Loucy (cell line): ENCODE data around the gene DUSP19.

Experiments
- H2AFZ ChIP-seq: fragments of 200-600 bp; sonication (generic); 2 replicates; pipeline ENCODE4 v1.6.0; 2016; ENCODE audit warnings: antibody characterized with exemption, mild to moderate bottlenecking, low read length, moderate library complexity
- H3F3A ChIP-seq: fragments of 200-600 bp; 2 replicates; pipeline ENCODE4 v1.6.0; 2016; ENCODE audit warnings: antibody characterized with exemption, low read depth, mild to moderate bottlenecking
- H3K27me3 ChIP-seq: fragments of 200-600 bp; sonication (generic); 2 replicates; pipeline ENCODE4 v1.6.1; 2014; ENCODE audit warnings: low read length, mild to moderate bottlenecking; ENCODE audit not compliant: insufficient read depth, poor library complexity, severe bottlenecking
- H3K36me3 ChIP-seq: fragments of 200-600 bp; sonication (generic); 2 replicates; pipeline ENCODE4 v1.6.1; 2016; ENCODE audit warnings: low read length; ENCODE audit not compliant: insufficient read depth
- H3K4me1 ChIP-seq: fragments of 200-600 bp; sonication (generic); 2 replicates; pipeline ENCODE4 v1.5.1; 2014; ENCODE audit warnings: low read length, mild to moderate bottlenecking; ENCODE audit not compliant: insufficient read depth, poor library complexity, severe bottlenecking
- H3K4me2 ChIP-seq: fragments of 200-600 bp; sonication (generic); 2 replicates; pipeline ENCODE4 v1.6.0; 2014; ENCODE audit warnings: antibody characterized with exemption, low read length, low read depth, mild to moderate bottlenecking; ENCODE audit not compliant: poor library complexity, severe bottlenecking
- H3K4me3 ChIP-seq: fragments of 200-600 bp; sonication (generic); 2 replicates; pipeline ENCODE4 v1.5.1; 2014; ENCODE audit warnings: low read length, mild to moderate bottlenecking, mixed read lengths; ENCODE audit not compliant: poor library complexity, severe bottlenecking
- H3K79me2 ChIP-seq: fragments of 200-600 bp; sonication (generic); 2 replicates; pipeline ENCODE4 v1.6.1; 2014; ENCODE audit warnings: low read length; ENCODE audit not compliant: insufficient read depth
- H3K9ac ChIP-seq: fragments of 200-600 bp; sonication (generic); 2 replicates; pipeline ENCODE4 v1.6.0; 2014; ENCODE audit warnings: mild to moderate bottlenecking, low read depth, low read length, moderate library complexity; ENCODE audit not compliant: poor library complexity, severe bottlenecking
- H3K9me2 ChIP-seq: fragments of 200-600 bp; sonication (generic); replicated peaks from 2 replicates; pipeline ENCODE4 v1.6.1; 2016; ENCODE audit warnings: low read depth, low read length, mixed read lengths
- H3K9me3 ChIP-seq: fragments of 200-600 bp; sonication (generic); 2 replicates; pipeline ENCODE4 v1.6.1; 2014; ENCODE audit warnings: mild to moderate bottlenecking, antibody characterized with exemption, low read length, low read depth; ENCODE audit not compliant: insufficient read depth
- H4K20me1 ChIP-seq: fragments of 200-600 bp; sonication (generic); 2 replicates; pipeline ENCODE4 v1.6.0; 2014; ENCODE audit warnings: antibody characterized with exemption, low read length, mild to moderate bottlenecking; ENCODE audit not compliant: insufficient read depth, poor library complexity, severe bottlenecking
- EZH2phosphoT487 ChIP-seq: fragments of 200-600 bp; IDR thresholded peaks from 2 replicates; pipeline ENCODE4 v1.6.1; 2018; ENCODE audit warnings: antibody characterized with exemption, mild to moderate bottlenecking, moderate library complexity, borderline replicate concordance
- TF ChIP-seq, protein P1 (sequence below): fragments of 200-600 bp; sonication (generic); conservative IDR thresholded peaks from 2 replicates; pipeline ENCODE4 v1.5.1; 2014; ENCODE audit warnings: mild to moderate bottlenecking, antibody characterized with exemption, low read length

DUSP19 gene

DNA sequence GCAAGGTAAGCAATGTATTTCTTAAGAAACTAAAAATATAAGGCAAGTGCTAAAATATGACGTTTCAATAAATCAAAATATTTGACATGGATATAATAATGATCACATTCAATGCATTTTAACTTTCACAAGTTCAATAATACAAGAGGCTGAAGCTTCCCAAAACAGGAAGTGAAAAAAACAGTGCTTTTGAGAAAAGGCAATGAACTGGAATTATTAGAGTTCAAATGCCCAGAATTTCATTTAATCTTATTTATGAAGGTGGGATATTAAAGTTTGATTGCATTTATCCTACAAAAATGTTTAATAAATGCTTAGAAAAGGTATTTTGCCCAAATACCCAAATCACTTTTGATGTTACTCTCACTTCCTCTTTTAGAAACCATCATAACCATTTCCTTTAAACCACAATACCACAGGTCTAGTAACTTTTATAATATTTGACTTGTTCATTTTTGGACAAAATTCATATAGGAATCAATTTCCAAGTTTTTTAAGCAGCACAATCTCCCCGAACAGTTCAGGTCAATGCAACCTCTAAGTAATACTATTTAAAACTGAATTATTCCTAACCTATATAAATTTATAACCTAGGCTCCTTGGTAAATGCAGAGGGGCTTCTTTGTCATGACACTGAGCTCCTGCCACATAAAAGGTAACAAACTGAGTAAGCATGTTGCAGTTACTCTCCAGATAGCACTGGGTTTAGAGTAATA, 42.4 kb upstream of the DUSP19 start:
- Histone ChIP-seq H3K4me2 (peak overlapping the region; percentile 9), H3K4me1 (peaks cover 2% of the 10 kb centered on the region), H3K36me3 (no peaks in the 10 kb centered on the region), H3K9me2 (no peaks in the 10 kb centered on the region), H3F3A (no peaks in the 10 kb centered on the region), H3K27me3 (peaks cover 32% of the 10 kb centered on the region), H2AFZ (no peak overlapping the region), H3K9ac (no peak overlapping the region), H3K79me2 (no peaks in the 10 kb centered on the region), H3K9me3 (no peaks in the 10 kb centered on the region), H3K4me3 (no peak overlapping the region), H4K20me1 (no peaks in the 10 kb centered on the region)
- TF ChIP-seq EZH2phosphoT487 = no peak

DNA sequence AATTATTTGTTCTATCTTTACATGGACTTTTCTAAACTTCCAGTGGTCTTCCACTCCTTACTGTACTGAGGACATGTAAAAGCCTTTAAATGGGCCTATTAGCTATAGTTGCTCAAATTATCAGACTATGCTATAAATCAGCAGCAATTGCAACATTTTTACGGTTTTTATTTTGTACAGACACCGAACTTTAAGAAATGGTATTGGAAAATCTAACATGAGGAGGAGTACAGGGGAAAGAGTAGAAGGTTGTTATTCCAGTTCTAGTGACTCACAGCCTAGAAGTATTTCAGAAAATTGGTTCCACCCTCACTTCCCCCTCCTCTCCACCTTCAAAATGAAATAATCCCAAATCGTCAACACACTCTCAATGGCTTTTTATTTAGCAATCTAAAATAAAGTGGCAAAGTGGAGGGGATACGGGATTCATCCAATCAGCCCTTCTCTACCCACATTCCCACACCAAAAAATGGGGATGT, 41.4 kb upstream of the DUSP19 start:
- Histone ChIP-seq H2AFZ (no peak overlapping the region), H3K9ac (no peak overlapping the region)

DNA sequence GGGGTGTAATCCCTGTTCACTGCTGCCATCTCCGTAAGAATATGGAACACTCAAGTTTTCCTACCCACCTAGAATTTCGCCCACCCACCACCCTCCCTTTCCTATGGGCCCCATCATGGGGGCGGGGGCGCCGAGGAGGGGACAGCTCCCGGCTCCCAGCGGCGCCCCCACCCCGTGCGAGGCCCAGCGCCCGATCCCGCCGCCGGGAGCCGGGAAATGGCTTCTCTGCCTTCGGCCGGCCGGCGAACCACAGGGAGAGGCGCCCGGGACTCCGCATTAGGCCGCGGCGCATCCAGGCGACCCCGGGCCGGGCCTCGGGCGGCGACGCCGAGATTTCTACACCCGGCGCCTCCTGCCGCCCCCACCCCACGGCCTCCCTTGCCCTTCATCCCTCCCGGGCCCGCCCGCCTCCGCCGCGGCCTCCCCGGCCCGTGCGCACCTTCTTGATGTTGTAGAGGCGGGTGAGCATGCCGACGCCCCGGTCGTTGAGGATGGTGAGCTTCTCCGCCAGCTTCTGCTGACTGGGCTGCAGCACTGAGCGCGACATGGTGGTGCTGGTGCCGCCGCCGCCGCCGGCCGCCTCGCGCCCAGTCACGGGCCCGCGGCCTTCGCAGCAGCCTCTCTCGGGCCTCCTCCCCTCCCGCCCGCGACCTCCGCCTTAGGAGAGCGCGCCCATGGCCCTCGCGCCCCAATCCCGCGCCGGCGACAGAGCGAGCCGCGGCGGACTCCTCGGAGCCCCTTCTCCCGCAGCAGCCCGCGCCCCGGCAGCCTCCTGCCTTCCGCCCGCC, 40.8 kb upstream of the DUSP19 start:
- no peak overlapping the region for H2AFZ ChIP-seq
- no peak overlapping the region for H3K9ac ChIP-seq
- H3K4me1 ChIP-seq = peaks cover 2% of the 10 kb centered on the region
- no peaks in the 10 kb centered on the region for H3K9me2 ChIP-seq
- H3K36me3 ChIP-seq = no peaks in the 10 kb centered on the region
- no peak overlapping the region for H3K4me3 ChIP-seq
- no peak overlapping the region for H3K4me2 ChIP-seq
- peaks cover 21% of the 10 kb centered on the region for H3K27me3 ChIP-seq
- H3F3A ChIP-seq = no peaks in the 10 kb centered on the region
- TF ChIP-seq EZH2phosphoT487 = no peak
- TF ChIP-seq, protein P1, sequence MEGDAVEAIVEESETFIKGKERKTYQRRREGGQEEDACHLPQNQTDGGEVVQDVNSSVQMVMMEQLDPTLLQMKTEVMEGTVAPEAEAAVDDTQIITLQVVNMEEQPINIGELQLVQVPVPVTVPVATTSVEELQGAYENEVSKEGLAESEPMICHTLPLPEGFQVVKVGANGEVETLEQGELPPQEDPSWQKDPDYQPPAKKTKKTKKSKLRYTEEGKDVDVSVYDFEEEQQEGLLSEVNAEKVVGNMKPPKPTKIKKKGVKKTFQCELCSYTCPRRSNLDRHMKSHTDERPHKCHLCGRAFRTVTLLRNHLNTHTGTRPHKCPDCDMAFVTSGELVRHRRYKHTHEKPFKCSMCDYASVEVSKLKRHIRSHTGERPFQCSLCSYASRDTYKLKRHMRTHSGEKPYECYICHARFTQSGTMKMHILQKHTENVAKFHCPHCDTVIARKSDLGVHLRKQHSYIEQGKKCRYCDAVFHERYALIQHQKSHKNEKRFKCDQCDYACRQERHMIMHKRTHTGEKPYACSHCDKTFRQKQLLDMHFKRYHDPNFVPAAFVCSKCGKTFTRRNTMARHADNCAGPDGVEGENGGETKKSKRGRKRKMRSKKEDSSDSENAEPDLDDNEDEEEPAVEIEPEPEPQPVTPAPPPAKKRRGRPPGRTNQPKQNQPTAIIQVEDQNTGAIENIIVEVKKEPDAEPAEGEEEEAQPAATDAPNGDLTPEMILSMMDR = no peak
- no peaks in the 10 kb centered on the region for H4K20me1 ChIP-seq
- no peaks in the 10 kb centered on the region for H3K79me2 ChIP-seq
- H3K9me3 ChIP-seq = no peaks in the 10 kb centered on the region

More for the DNA sequence above, 41.4 kb upstream of the DUSP19 start:
- Histone ChIP-seq H3K9me3 (no peaks in the 10 kb centered on the region), H3K27me3 (peaks cover 23% of the 10 kb centered on the region), H3K4me1 (peaks cover 2% of the 10 kb centered on the region), H3K79me2 (no peaks in the 10 kb centered on the region), H3K36me3 (no peaks in the 10 kb centered on the region), H3K9me2 (no peaks in the 10 kb centered on the region), H3K4me3 (no peak overlapping the region), H3K4me2 (no peak overlapping the region), H4K20me1 (no peaks in the 10 kb centered on the region), H3F3A (no peaks in the 10 kb centered on the region)
- no peak for TF ChIP-seq EZH2phosphoT487
- TF ChIP-seq, protein P1 = no peak
